ENCODE results near the gene TEDC2.
A peak's percentile ranks its signal among the peaks of the same experiment; 100 is the strongest.

Gene TEDC2

GRCh38 chr16:2472488-2472864, 12.6 kb downstream of the TEDC2 start:
- Histone ChIP-seq H4K20me1 (ENCODE audit: insufficient read depth, low read length) (no peaks in the 10 kb centered on the region), H3K27me3 (replicated peaks; ENCODE audit: insufficient read depth, low read length) (peaks cover 52% of the 10 kb centered on the region), H3K9me2 (replicated peaks; ENCODE audit: insufficient read depth, low read length) (no peaks in the 10 kb centered on the region), H3K4me1 (ENCODE audit: low read length) (no peaks in the 10 kb centered on the region), H3K9ac (ENCODE audit: low read length) (no peak overlapping the region), H3K9me3 (replicated peaks; ENCODE audit: insufficient read depth, low read length) (no peaks in the 10 kb centered on the region), H3K79me2 (ENCODE audit: low read length) (peaks cover 16% of the 10 kb centered on the region), H2AFZ (ENCODE audit: low read length) (no peak overlapping the region), H3K4me3 (ENCODE audit: low read length) (no peak overlapping the region), H3F3A (ENCODE audit: insufficient read depth, low read length) (peaks cover 6% of the 10 kb centered on the region; the same call in 1 of the 2 replicates), H3K36me3 (replicated peaks; ENCODE audit: insufficient read depth, low read length) (no peaks in the 10 kb centered on the region), H3K27ac (ENCODE audit: low read length) (no peak overlapping the region), H3K4me2 (ENCODE audit: low read depth, low read length) (no peak overlapping the region)
- TF ChIP-seq EZH2phosphoT487 (IDR thresholded peaks at IDR 0.05; ENCODE audit: low read length) (no peak), CTCF (IDR thresholded peaks at IDR 0.05; ENCODE audit: low read length) (no peak), EZH2 (optimal IDR thresholded peaks at IDR 0.05; ENCODE audit: low read depth, low read length) (no peak)
- DNase-seq, result no peak

- Histone ChIP-seq H3K27me3 (replicated peaks; ENCODE audit: insufficient read depth, low read length) (peaks cover 52% of the 10 kb centered on the region), H3K4me1 (ENCODE audit: low read length) (no peaks in the 10 kb centered on the region)
- no peak for DNase-seq
Measured at GRCh38 chr16:2472885-2473445, 13.1 kb downstream of the TEDC2 start.

GRCh38 chr16:2473446-2473926, 13.6 kb downstream of the TEDC2 start:
- H3K79me2 ChIP-seq (ENCODE audit: low read length), result peaks cover 23% of the 10 kb centered on the region
- H4K20me1 ChIP-seq (ENCODE audit: insufficient read depth, low read length), result no peaks in the 10 kb centered on the region
- TF ChIP-seq CTCF (IDR thresholded peaks at IDR 0.05; ENCODE audit: low read length) (no peak), EZH2 (optimal IDR thresholded peaks at IDR 0.05; ENCODE audit: low read depth, low read length) (no peak), EZH2phosphoT487 (IDR thresholded peaks at IDR 0.05; ENCODE audit: low read length) (no peak)
- peak overlapping the region; percentile 59; the same call in 1 of the 2 replicates for H3K4me2 ChIP-seq (ENCODE audit: low read depth, low read length)
- no peaks in the 10 kb centered on the region for H3K9me3 ChIP-seq (replicated peaks; ENCODE audit: insufficient read depth, low read length)
- H3K9me2 ChIP-seq (replicated peaks; ENCODE audit: insufficient read depth, low read length), result no peaks in the 10 kb centered on the region
- H3K4me3 ChIP-seq (ENCODE audit: low read length), result no peak overlapping the region; the same call in 1 of the 2 replicates
- H3F3A ChIP-seq (ENCODE audit: insufficient read depth, low read length), result peaks cover 6% of the 10 kb centered on the region; the same call in 1 of the 2 replicates
- no peaks in the 10 kb centered on the region for H3K4me1 ChIP-seq (ENCODE audit: low read length)
- no peak for DNase-seq
- no peak overlapping the region for H2AFZ ChIP-seq (ENCODE audit: low read length)
- no peak overlapping the region for H3K27ac ChIP-seq (ENCODE audit: low read length)
- H3K27me3 ChIP-seq (replicated peaks; ENCODE audit: insufficient read depth, low read length), result peaks cover 48% of the 10 kb centered on the region
- no peaks in the 10 kb centered on the region for H3K36me3 ChIP-seq (replicated peaks; ENCODE audit: insufficient read depth, low read length)
- H3K9ac ChIP-seq (ENCODE audit: low read length), result no peak overlapping the region

More at GRCh38 chr16:2472885-2473445, 13.1 kb downstream of the TEDC2 start:
- Histone ChIP-seq H3K79me2 (ENCODE audit: low read length) (peaks cover 21% of the 10 kb centered on the region), H3K4me2 (ENCODE audit: low read depth, low read length) (peak overlapping the region; percentile 59; the same call in 1 of the 2 replicates), H3K9me2 (replicated peaks; ENCODE audit: insufficient read depth, low read length) (no peaks in the 10 kb centered on the region), H3K9ac (ENCODE audit: low read length) (no peak overlapping the region), H3K4me3 (ENCODE audit: low read length) (no peak overlapping the region; the same call in 1 of the 2 replicates), H3F3A (ENCODE audit: insufficient read depth, low read length) (peaks cover 6% of the 10 kb centered on the region; the same call in 1 of the 2 replicates), H4K20me1 (ENCODE audit: insufficient read depth, low read length) (no peaks in the 10 kb centered on the region), H3K36me3 (replicated peaks; ENCODE audit: insufficient read depth, low read length) (no peaks in the 10 kb centered on the region), H3K9me3 (replicated peaks; ENCODE audit: insufficient read depth, low read length) (no peaks in the 10 kb centered on the region), H3K27ac (ENCODE audit: low read length) (no peak overlapping the region), H2AFZ (ENCODE audit: low read length) (no peak overlapping the region)
- no peak for TF ChIP-seq CTCF (IDR thresholded peaks at IDR 0.05; ENCODE audit: low read length)
- TF ChIP-seq EZH2phosphoT487 (IDR thresholded peaks at IDR 0.05; ENCODE audit: low read length), result no peak
- TF ChIP-seq EZH2 (optimal IDR thresholded peaks at IDR 0.05; ENCODE audit: low read depth, low read length), result no peak
